Prostate gland (tissue), 2 donors: ENCODE measurements around the gene KIAA1328. TPM values are rescaled to one million over a fixed set of nuclear protein-coding genes. Genes with fewer than 3 reads are reported as not detected.

Experiments
- DNase-seq: peaks from one replicate; pipeline ENCODE4 v3.0.0-alpha.2; 2019; ENCODE audit warnings: low spot score
- H3K27ac ChIP-seq, 2 donors: fragments of 200-600 bp; sonication (generic); 2 replicates each; pipeline ENCODE4 v1.5.1; 2017 to 2019
- H3K27me3 ChIP-seq: fragments of 200-600 bp; sonication (generic); replicated peaks from 2 replicates; pipeline ENCODE4 v1.5.1; 2019; ENCODE audit not compliant: insufficient read depth
- H3K36me3 ChIP-seq, 2 donors: fragments of 200-600 bp; sonication (generic); 1 replicate in 1 of 2; 2 replicates in 1 of 2; pipeline versions ENCODE4 v1.5.1 to v1.8.1; 2017 to 2019
- H3K4me1 ChIP-seq: fragments of 200-600 bp; sonication (generic); replicated peaks from 2 replicates; pipeline ENCODE4 v1.5.1; 2019
- H3K4me3 ChIP-seq, 2 donors: fragments of 200-600 bp; sonication (generic); 2 replicates each; pipeline ENCODE4 v1.5.1; 2017 to 2019
- H3K9me3 ChIP-seq: fragments of 200-600 bp; sonication (generic); 2 replicates; pipeline ENCODE4 v1.5.1; 2017
- CTCF ChIP-seq, 4 experiments: fragments of 200-600 bp in 2 of 4; fragments of 450-650 bp in 2 of 4; sonication (generic) in 2 of 4; IDR thresholded peaks; 1 replicate in 3 of 4; 2 replicates in 1 of 4; pipeline ENCODE4 v1.5.1; 2016 to 2019; ENCODE audit warnings: antibody characterized with exemption in 4 of 4, mild to moderate bottlenecking in 2 of 4, moderate library complexity in 2 of 4
- POLR2A ChIP-seq: fragments of 450-650 bp; IDR thresholded peaks from one replicate; pipeline ENCODE4 v1.6.1; 2016; ENCODE audit warnings: antibody characterized with exemption, mild to moderate bottlenecking
- POLR2AphosphoS5 ChIP-seq: sonication (generic); formaldehyde crosslinking; IDR thresholded peaks from one replicate; pipeline ENCODE4 v1.6.1; 2017; ENCODE audit warnings: antibody characterized with exemption
- WGBS: methylation state at CpG from one replicate; pipeline ENCODE4 v1.1.5; 2018; 5-methylcytosine and 5-hydroxymethylcytosine counted together
- intact Hi-C: fragments of 100-400 bp; cut with DNase I; formaldehyde crosslinking; loops from one replicate; pipeline ENCODE4 v1.14.2; 2022
- total RNA-seq, 2 donors: library from RNA; depleted of rRNA; stranded (reverse); fragments of >200 nt; gene quantifications; one replicate each; pipeline ENCODE4 v1.1.0, GENCODE V29; 2016

The KIAA1328 gene
- total RNA-seq, 2 donors from 2014 or later: 8.7 to 13.7 TPM

DNA sequence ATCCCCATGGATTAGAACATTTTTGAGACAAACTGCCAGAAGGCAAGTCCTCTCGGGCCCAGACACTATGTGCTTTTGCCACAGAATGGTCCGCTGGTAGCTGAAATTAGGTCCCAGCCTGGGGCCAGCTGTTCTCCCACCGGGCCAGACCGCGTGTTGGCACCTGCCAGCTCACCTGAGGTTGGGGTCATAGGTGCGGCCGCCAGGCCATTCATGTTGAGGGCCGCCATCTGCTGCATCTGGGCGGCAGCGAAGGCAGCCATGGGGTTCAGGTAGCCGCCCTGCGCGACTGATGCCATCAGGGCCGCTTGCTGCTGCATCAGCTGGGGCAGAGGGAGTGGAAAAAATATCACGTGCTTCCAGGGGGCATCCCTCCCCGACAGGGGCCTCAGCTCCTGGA is 443.9 kb downstream of the KIAA1328 start:
- H3K4me3 ChIP-seq: no peak overlapping the region
- peaks cover 25% of the 10 kb centered on the region for H3K27me3 ChIP-seq
- H3K27ac ChIP-seq: no peak overlapping the region
- DNase-seq: no peak
- no peaks in the 10 kb centered on the region for H3K4me1 ChIP-seq
- TF ChIP-seq CTCF (IDR thresholded peaks at IDR 0.05) (no peak), POLR2AphosphoS5 (no peak), POLR2A (no peak)
- no peaks in the 10 kb centered on the region for H3K9me3 ChIP-seq
- no peaks in the 10 kb centered on the region for H3K36me3 ChIP-seq
- intact Hi-C loops: no loop called here
- WGBS: 76% methylated on average over 16 of the region's 16 CpGs

DNA sequence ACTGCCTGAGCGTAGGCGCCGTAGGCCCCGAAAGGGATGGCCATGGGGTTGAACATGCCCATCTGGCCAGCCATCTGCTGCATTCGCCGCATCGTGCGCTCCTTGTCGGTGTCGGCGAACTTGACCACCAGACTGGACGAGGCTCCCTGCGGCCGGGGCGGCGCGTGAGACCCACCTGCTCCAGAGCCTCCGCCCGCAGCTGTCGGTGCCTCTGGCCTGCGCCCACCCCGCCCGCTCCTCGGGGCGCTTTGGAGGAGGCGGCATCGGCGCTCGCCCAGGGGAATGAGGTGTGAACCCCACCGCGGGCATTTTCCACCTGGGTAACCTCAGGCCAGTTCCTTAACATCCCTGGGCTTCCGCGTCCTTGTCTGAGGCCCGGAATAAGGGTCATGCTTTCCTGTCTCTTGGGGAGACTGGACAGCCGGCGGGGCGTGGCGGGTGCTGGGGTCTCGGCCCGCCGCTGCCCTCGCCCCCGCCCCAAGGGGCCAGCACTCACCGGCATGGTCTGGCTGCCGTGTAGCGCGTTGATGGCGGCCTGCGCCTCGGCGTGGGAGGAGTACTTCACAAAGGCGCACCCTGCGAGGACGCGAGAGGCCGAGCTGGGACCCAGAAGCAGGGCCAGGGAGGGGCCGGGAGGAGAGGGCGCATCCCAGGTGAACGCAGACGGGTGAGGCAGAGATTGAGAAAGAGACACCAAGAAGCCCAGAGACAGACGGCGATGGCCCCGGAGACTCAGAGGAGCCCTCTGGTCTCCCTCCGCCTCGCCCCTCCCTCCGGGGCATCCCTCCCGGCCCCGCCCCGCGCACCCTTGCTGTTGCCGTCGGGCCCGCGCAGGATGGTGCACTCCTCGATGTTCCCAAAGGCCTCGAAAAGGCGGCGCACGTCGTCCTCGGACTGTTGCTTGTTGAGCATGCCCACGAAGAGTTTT is 445.6 kb downstream of the KIAA1328 start:
- intact Hi-C loops: no loop called here
- WGBS: 19% methylated on average over 71 of the region's 82 CpGs
- H3K27me3 ChIP-seq: peaks cover 25% of the 10 kb centered on the region
- H3K27ac ChIP-seq: no peak overlapping the region
- TF ChIP-seq POLR2AphosphoS5 (no peak), CTCF (IDR thresholded peaks at IDR 0.05) (no peak), POLR2A (no peak)
- DNase-seq: no peak
- H3K4me1 ChIP-seq: no peaks in the 10 kb centered on the region
- H3K9me3 ChIP-seq: no peaks in the 10 kb centered on the region
- H3K4me3 ChIP-seq: no peak overlapping the region
- H3K36me3 ChIP-seq: no peaks in the 10 kb centered on the region

DNA sequence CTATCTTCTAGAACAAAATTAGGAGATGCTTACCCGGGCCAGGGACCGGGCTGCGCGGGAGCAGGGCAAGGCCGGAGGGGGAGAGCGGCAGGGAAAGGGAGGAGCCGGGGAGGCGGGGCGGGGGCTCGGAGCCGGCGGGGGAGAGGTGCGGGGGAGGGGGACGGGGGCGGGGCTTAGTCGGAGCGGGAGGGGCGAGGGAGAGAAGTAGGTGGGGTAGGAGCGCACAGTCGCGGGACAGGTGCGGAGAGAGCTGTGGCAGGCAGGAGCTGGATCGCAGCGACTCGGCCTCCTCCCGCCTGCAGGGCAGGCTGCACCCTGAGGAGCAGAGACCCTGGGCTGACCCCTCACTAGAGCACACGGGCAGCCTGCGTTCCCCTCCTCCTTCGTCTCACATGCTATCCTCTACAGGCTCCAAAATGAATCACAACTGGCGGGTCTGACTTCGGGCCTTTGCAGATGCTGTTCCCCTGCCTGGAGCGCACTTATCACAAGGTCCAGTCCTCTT is 446.4 kb downstream of the KIAA1328 start:
- intact Hi-C loops: no loop called here
- Histone ChIP-seq H3K9me3 (no peaks in the 10 kb centered on the region), H3K4me3 (no peak overlapping the region), H3K27me3 (peaks cover 25% of the 10 kb centered on the region), H3K4me1 (no peaks in the 10 kb centered on the region), H3K36me3 (no peaks in the 10 kb centered on the region), H3K27ac (no peak overlapping the region)
- DNase-seq: no peak
- 16% methylated on average over 32 of the region's 32 CpGs for WGBS
- no peak for TF ChIP-seq POLR2AphosphoS5
- no peak for TF ChIP-seq POLR2A
- no peak for TF ChIP-seq CTCF (IDR thresholded peaks at IDR 0.05)

GRCh38 chr18:37276111-37276890 is 447.4 kb downstream of the KIAA1328 start:
- 80% methylated on average over 10 of the region's 10 CpGs for WGBS
- intact Hi-C loops: no loop called here
- no peak for TF ChIP-seq CTCF (IDR thresholded peaks at IDR 0.05)
- no peak for TF ChIP-seq POLR2A
- no peak for TF ChIP-seq POLR2AphosphoS5

More at GRCh38 chr18:37276111-37276890, 447.4 kb downstream of the KIAA1328 start:
- Histone ChIP-seq H3K36me3 (no peaks in the 10 kb centered on the region), H3K27ac (no peak overlapping the region), H3K27me3 (peaks cover 25% of the 10 kb centered on the region), H3K4me3 (no peak overlapping the region), H3K4me1 (no peaks in the 10 kb centered on the region), H3K9me3 (no peaks in the 10 kb centered on the region)
- DNase-seq: no peak
